A549 (cell line): ENCODE measurements around the gene THEM5. TPM values are rescaled to one million over a fixed set of nuclear protein-coding genes. Genes with fewer than 3 reads are reported as not detected.

Experiments used
- ATAC-seq, 2 experiments: fragments of 200-7000 bp in 1 of 2; fragments of >200 bp in 1 of 2; cut with Nextera tagmentation in 1 of 2; cut with Tn5 transposase in 1 of 2; 3 replicates each; pipeline versions ENCODE4 v1.8.0 to v1.9.1; 2018 to 2020; ENCODE audit warnings: mild to moderate bottlenecking in 1 of 2, moderate library complexity in 1 of 2
- CTCF ChIA-PET: fragments of 300-600 bp; sonication (Branson Sonifier 250); formaldehyde crosslinking; extraction: SDS; loops from one replicate; lab custom pipeline; 2021; ENCODE audit warnings: antibody characterized with exemption, inconsistent platforms; lab: Yijun Ruan, JAX
- POLR2A ChIA-PET: fragments of 350-600 bp; formaldehyde crosslinking; extraction: SDS; loops from one replicate; lab custom pipeline; 2021; ENCODE audit warnings: antibody characterized with exemption, inconsistent platforms; lab: Yijun Ruan, JAX
- DNase-seq, 2 experiments: peaks; one replicate each; pipeline versions ENCODE4 v3.0.0 to v3.0.0-alpha.2; 2011 to 2016; ENCODE audit warnings: low read depth in 1 of 2, low spot score in 1 of 2
- FAIRE-seq: peaks from 2 replicates; lab custom pipeline; 2011; peaks lifted over from hg19 to GRCh38; lab: Jason Lieb, UNC
- H3K27ac ChIP-seq, 2 experiments: fragments of >200 bp; sonication (Bioruptor Twin); formaldehyde crosslinking; 3 replicates each; pipeline ENCODE4 v1.5.1; 2016 to 2017
- H3K4me1 ChIP-seq: fragments of >200 bp; sonication (Bioruptor Twin); formaldehyde crosslinking; 3 replicates; pipeline ENCODE4 v1.6.1; 2016
- H3K4me2 ChIP-seq: fragments of >200 bp; sonication (Bioruptor Twin); formaldehyde crosslinking; 3 replicates; pipeline ENCODE4 v1.6.1; 2016
- H3K4me3 ChIP-seq: fragments of >200 bp; sonication (Bioruptor Twin); formaldehyde crosslinking; 3 replicates; pipeline ENCODE4 v1.5.1; 2016
- H3K9me3 ChIP-seq: fragments of >200 bp; sonication (Bioruptor Twin); formaldehyde crosslinking; 3 replicates; pipeline ENCODE4 v1.6.1; 2016
- BHLHE40 ChIP-seq: IDR thresholded peaks from 2 replicates; pipeline ENCODE4 v1.6.1; 2012; ENCODE audit warnings: low read depth, low read length, inconsistent platforms
- CBX2 ChIP-seq: fragments of 200-600 bp; sonication (generic); IDR thresholded peaks from 2 replicates; pipeline ENCODE4 v1.6.1; 2016; ENCODE audit warnings: low read depth, mild to moderate bottlenecking, borderline replicate concordance
- CEBPB ChIP-seq, 2 experiments: fragments of >200 bp in 1 of 2; sonication (Bioruptor Twin) in 1 of 2; formaldehyde crosslinking in 1 of 2; IDR thresholded peaks; 2 replicates each; pipeline ENCODE4 v1.6.1; 2012 to 2016
- CHD4 ChIP-seq: fragments of 200-600 bp; sonication (generic); IDR thresholded peaks from 2 replicates; pipeline ENCODE4 v1.6.1; 2016; ENCODE audit warnings: antibody characterized with exemption, mild to moderate bottlenecking, borderline replicate concordance
- CTCF ChIP-seq: fragments of >200 bp; sonication (Bioruptor Twin); formaldehyde crosslinking; IDR thresholded peaks from 3 replicates; pipeline ENCODE4 v1.5.1; 2016
- EP300 ChIP-seq, 2 experiments: fragments of >200 bp; sonication (Bioruptor Twin); formaldehyde crosslinking; IDR thresholded peaks; 2 replicates in 1 of 2; 3 replicates in 1 of 2; pipeline ENCODE4 v1.6.1; 2016 to 2017
- FOSB ChIP-seq: fragments of 250-450 bp; sonication (Bioruptor Pico); IDR thresholded peaks from 2 replicates; pipeline ENCODE4 v1.5.0; 2020; ENCODE audit warnings: mild to moderate bottlenecking, moderate library complexity
- HDAC2 ChIP-seq: fragments of 200-600 bp; sonication (generic); IDR thresholded peaks from 2 replicates; pipeline ENCODE4 v1.6.1; 2016
- HOXA7 ChIP-seq: fragments of 250-450 bp; sonication (Bioruptor Pico); IDR thresholded peaks from 2 replicates; pipeline ENCODE4 v1.5.0; 2020; ENCODE audit warnings: mild to moderate bottlenecking, moderate library complexity
- JUN ChIP-seq, 2 experiments: fragments of >200 bp; sonication (Bioruptor Twin); formaldehyde crosslinking; IDR thresholded peaks; 2 replicates in 1 of 2; 3 replicates in 1 of 2; pipeline ENCODE4 v1.6.1; 2016 to 2017
- JUNB ChIP-seq: fragments of >200 bp; sonication (Bioruptor Twin); formaldehyde crosslinking; IDR thresholded peaks from 2 replicates; pipeline ENCODE4 v1.6.1; 2016
- KDM1A ChIP-seq: fragments of 200-600 bp; sonication (generic); IDR thresholded peaks from 2 replicates; pipeline ENCODE4 v1.6.1; 2016; ENCODE audit warnings: low read depth, mild to moderate bottlenecking
- MAFK ChIP-seq: fragments of 450-650 bp; IDR thresholded peaks from 2 replicates; pipeline ENCODE4 v1.6.1; 2014; ENCODE audit not compliant: partially characterized antibody
- MAX ChIP-seq: IDR thresholded peaks from 2 replicates; pipeline ENCODE4 v1.6.1; 2012
- MAZ ChIP-seq: fragments of 150-350 bp; IDR thresholded peaks from 2 replicates; pipeline ENCODE4 v1.6.1; 2014; ENCODE audit warnings: antibody characterized with exemption, low read depth, low read length, borderline replicate concordance
- MYC ChIP-seq: IDR thresholded peaks from 2 replicates; pipeline ENCODE4 v1.6.1; 2012; ENCODE audit warnings: mild to moderate bottlenecking, inconsistent platforms, low read length, improper control_type of control experiment, borderline replicate concordance
- NFE2L2 ChIP-seq: fragments of 150-350 bp; conservative IDR thresholded peaks from 2 replicates; pipeline ENCODE4 v1.6.1; 2014; ENCODE audit warnings: low read length
- NPAS2 ChIP-seq: fragments of 250-450 bp; sonication (Bioruptor Pico); IDR thresholded peaks from 2 replicates; pipeline ENCODE4 v1.8.0; 2022; ENCODE audit warnings: mild to moderate bottlenecking, moderate library complexity, borderline replicate concordance
- RARB ChIP-seq: fragments of 250-450 bp; sonication (Bioruptor Pico); IDR thresholded peaks from 2 replicates; pipeline ENCODE4 v1.8.0; 2021; ENCODE audit warnings: mild to moderate bottlenecking, moderate library complexity
- RCOR1 ChIP-seq: fragments of 150-350 bp; IDR thresholded peaks from 2 replicates; pipeline ENCODE4 v1.6.1; 2014; ENCODE audit warnings: antibody characterized with exemption, low read length, low read depth
- RFX5 ChIP-seq: fragments of 450-650 bp; IDR thresholded peaks from 2 replicates; pipeline ENCODE4 v1.7.1; 2014; ENCODE audit warnings: antibody characterized with exemption, mild to moderate bottlenecking, moderate library complexity
- RNF2 ChIP-seq: fragments of 200-600 bp; sonication (generic); IDR thresholded peaks from 2 replicates; pipeline ENCODE4 v1.6.1; 2016; ENCODE audit warnings: low read depth, mild to moderate bottlenecking, antibody characterized with exemption, moderate library complexity, borderline replicate concordance
- SREBF2 ChIP-seq: fragments of 450-650 bp; IDR thresholded peaks from 2 replicates; pipeline ENCODE4 v1.6.1; 2014; ENCODE audit warnings: mild to moderate bottlenecking, moderate library complexity
- ZFP36 ChIP-seq: fragments of 450-650 bp; IDR thresholded peaks from 2 replicates; pipeline ENCODE4 v1.6.1; 2014; ENCODE audit warnings: borderline replicate concordance; ENCODE audit not compliant: partially characterized antibody
- ZSCAN20 ChIP-seq: fragments of 250-450 bp; sonication (Bioruptor Pico); IDR thresholded peaks from 2 replicates; pipeline ENCODE4 v1.8.0; 2022; ENCODE audit warnings: mild to moderate bottlenecking, moderate library complexity
- WGBS: methylation state at CpG from one replicate; pipeline ENCODE4 v1.1.6; 2017; ENCODE audit errors: missing lambda C conversion rate; 5-methylcytosine and 5-hydroxymethylcytosine counted together
- polyA plus RNA-seq, 4 experiments: library from polyadenylated mRNA; depleted of rRNA in 3 of 4; stranded (reverse); fragments of >200 nt; fragmentation: RNase III in 1 of 4; extraction: RNeasy Plus Mini Kit Qiagen cat#74134 plus additional on column Dnase treatment in 1 of 4; gene quantifications; 2 replicates in 3 of 4; 3 replicates in 1 of 4; pipeline ENCODE4 v1.2.3, GENCODE V29; 2011 to 2017
- TF ChIP-seq, protein P1 (sequence below): fragments of 250-450 bp; sonication (Bioruptor Pico); IDR thresholded peaks from 2 replicates; pipeline ENCODE4 v1.5.0; 2021; ENCODE audit warnings: mild to moderate bottlenecking, moderate library complexity, borderline replicate concordance
- TF ChIP-seq, protein P2 (sequence below): fragments of >200 bp; sonication (Bioruptor Twin); formaldehyde crosslinking; IDR thresholded peaks from 2 replicates; pipeline ENCODE4 v1.6.1; 2016
- TF ChIP-seq, protein P3 (sequence below): fragments of 250-450 bp; sonication (Bioruptor Pico); IDR thresholded peaks from 2 replicates; pipeline ENCODE4 v1.5.0; 2020; ENCODE audit warnings: low read depth, mild to moderate bottlenecking, moderate library complexity

THEM5 gene
- polyA plus RNA-seq, 2 of the 4 experiments (the other 2 are of a cell fraction) = not detected

DNA sequence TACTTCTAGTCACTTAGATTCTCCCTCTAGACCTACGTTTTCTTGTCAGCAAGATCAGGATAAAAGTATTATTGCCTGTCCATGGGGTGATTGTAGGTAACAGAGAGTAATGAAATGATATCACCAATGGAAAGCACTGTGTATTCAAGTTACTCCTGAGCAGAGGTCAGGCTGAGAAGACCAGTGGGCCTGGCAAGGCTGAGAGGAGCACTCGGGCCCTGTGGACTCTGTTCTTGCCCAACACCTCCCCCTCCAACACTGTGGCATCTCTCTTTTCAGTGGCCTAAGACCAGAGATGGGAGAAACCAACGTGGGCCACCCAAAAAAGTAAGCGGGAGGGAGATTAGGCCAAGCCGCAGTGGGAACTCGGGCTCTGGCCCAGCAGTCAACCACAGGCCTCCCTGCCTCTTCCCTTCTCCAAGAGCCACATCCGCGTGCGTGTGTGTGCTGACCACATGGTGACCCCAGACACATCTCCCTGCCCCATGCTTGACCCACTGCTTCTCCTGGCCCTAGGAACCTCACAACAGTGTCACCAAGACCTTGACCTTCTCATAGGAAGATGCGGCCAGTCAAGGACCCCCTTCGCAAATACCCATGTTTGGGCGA is 34.2 kb downstream of the THEM5 start:
- H3K4me1 ChIP-seq = peaks cover 16% of the 10 kb centered on the region
- ATAC-seq = no peak
- CTCF ChIA-PET = interaction anchor here (1.1 to 8.7 kb wide), 2 partner anchors 17 to 225 kb away, joined by 3 to 77 read pairs; no protein-coding TSS in a partner anchor
- H3K4me2 ChIP-seq = 0 out of 3 replicates have a peak overlapping the region, but pooled peaks have one; percentile 18
- H3K4me3 ChIP-seq = no peak overlapping the region
- DNase-seq = no peak
- no peaks in the 10 kb centered on the region for H3K9me3 ChIP-seq
- FAIRE-seq = no peak
- TF ChIP-seq ZFP36 (no peak), RFX5 (no peak), NFE2L2 (no peak), EP300 (IDR thresholded peaks at IDR 0.05) (no peak), CBX2 (no peak), CEBPB (IDR thresholded peaks at IDR 0.05) (no peak), HOXA7 (no peak), MAFK (no peak), RNF2 (no peak), RCOR1 (no peak)
- POLR2A ChIA-PET = no interaction called here
- peak overlapping the region in 1 of 2 experiments; percentile 70; a peak in 3 of 6 replicates for H3K27ac ChIP-seq
- WGBS = 69% methylated on average over 12 of the region's 12 CpGs

DNA sequence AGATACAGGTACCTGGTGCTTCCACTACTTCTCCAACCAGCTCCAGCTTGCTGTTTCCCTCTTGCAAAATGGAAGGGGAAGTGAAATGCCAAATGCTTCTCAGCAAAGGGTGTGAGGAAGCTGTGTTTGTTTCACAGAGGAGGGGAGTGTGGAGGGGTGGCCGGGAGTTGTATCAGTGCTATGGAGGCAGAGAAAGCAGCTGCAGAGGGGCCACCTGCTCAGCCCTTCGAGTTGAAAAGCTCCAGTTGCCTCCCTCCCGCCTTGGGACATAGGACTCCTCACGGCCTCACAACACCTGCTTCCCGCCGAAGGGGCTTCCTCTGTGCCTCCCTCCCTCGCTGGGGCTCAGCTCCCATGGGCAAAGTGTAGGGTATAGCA is 36.2 kb downstream of the THEM5 start:
- Histone ChIP-seq H3K4me1 (peaks cover 16% of the 10 kb centered on the region), H3K4me3 (no peak overlapping the region), H3K4me2 (no peak overlapping the region), H3K9me3 (no peaks in the 10 kb centered on the region), H3K27ac (no peak overlapping the region)
- no peak for DNase-seq
- no peak for FAIRE-seq
- no peak for ATAC-seq
- CTCF ChIA-PET = interaction anchor here (1.0 to 2.6 kb wide), 3 partner anchors 19 to 224 kb away, joined by 3 to 8 read pairs (median 5); no protein-coding TSS in a partner anchor
- POLR2A ChIA-PET = no interaction called here
- WGBS = 45% methylated on average over 7 of the region's 7 CpGs
- TF ChIP-seq KDM1A (no peak), HDAC2 (no peak), SREBF2 (no peak), BHLHE40 (no peak), JUNB (no peak), CHD4 (no peak), NPAS2 (no peak), ZFP36 (no peak), JUN (IDR thresholded peaks at IDR 0.05) (no peak), MAX (no peak), MAZ (no peak), CTCF (no peak), MYC (no peak), FOSB (CRISPR knock-in tag) (no peak), NFE2L2 (no peak), RARB (CRISPR knock-in tag) (no peak), ZSCAN20 (CRISPR knock-in tag) (no peak)
- TF ChIP-seq, protein P1, sequence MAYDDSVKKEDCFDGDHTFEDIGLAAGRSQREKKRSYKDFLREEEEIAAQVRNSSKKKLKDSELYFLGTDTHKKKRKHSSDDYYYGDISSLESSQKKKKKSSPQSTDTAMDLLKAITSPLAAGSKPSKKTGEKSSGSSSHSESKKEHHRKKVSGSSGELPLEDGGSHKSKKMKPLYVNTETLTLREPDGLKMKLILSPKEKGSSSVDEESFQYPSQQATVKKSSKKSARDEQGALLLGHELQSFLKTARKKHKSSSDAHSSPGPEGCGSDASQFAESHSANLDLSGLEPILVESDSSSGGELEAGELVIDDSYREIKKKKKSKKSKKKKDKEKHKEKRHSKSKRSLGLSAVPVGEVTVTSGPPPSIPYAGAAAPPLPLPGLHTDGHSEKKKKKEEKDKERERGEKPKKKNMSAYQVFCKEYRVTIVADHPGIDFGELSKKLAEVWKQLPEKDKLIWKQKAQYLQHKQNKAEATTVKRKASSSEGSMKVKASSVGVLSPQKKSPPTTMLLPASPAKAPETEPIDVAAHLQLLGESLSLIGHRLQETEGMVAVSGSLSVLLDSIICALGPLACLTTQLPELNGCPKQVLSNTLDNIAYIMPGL (CRISPR knock-in tag) = no peak
- TF ChIP-seq, protein P2, sequence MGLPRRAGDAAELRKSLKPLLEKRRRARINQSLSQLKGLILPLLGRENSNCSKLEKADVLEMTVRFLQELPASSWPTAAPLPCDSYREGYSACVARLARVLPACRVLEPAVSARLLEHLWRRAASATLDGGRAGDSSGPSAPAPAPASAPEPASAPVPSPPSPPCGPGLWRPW = no peak
- TF ChIP-seq, protein P3, sequence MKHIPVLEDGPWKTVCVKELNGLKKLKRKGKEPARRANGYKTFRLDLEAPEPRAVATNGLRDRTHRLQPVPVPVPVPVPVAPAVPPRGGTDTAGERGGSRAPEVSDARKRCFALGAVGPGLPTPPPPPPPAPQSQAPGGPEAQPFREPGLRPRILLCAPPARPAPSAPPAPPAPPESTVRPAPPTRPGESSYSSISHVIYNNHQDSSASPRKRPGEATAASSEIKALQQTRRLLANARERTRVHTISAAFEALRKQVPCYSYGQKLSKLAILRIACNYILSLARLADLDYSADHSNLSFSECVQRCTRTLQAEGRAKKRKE (CRISPR knock-in tag) = no peak
